Keratinocyte (primary cell): ENCODE measurements around the gene DGKZ. TPM values are rescaled to one million over a fixed set of nuclear protein-coding genes. Genes with fewer than 3 reads are reported as not detected.

Experiments
- DNase-seq: peaks from one replicate; pipeline ENCODE4 v3.0.0-alpha.2; 2011; ENCODE audit warnings: low read depth, missing footprints, low spot score
- FAIRE-seq: peaks from 2 replicates; lab custom pipeline; 2011; peaks lifted over from hg19 to GRCh38; lab: Jason Lieb, UNC
- H2AFZ ChIP-seq: 2 replicates; pipeline ENCODE4 v1.6.0; 2012; ENCODE audit warnings: low read length, control low read depth, inconsistent platforms; ENCODE audit not compliant: control insufficient read depth
- H3K27ac ChIP-seq: 2 replicates; pipeline ENCODE4 v1.5.1; 2011; ENCODE audit warnings: low read length; ENCODE audit not compliant: control insufficient read depth, insufficient read depth
- H3K27me3 ChIP-seq: 3 replicates; pipeline ENCODE4 v1.6.0; 2011; ENCODE audit warnings: low read length; ENCODE audit not compliant: control insufficient read depth, insufficient read depth; ENCODE audit errors: extremely low read depth
- H3K36me3 ChIP-seq, 2 experiments: 2 replicates in 1 of 2; 3 replicates in 1 of 2; pipeline ENCODE4 v1.5.1; 2011; ENCODE audit warnings: low read length in 2 of 2, mild to moderate bottlenecking in 1 of 2; ENCODE audit not compliant: control insufficient read depth in 2 of 2, insufficient read depth in 2 of 2; ENCODE audit errors: extremely low read depth in 1 of 2
- H3K4me1 ChIP-seq: 3 replicates; pipeline ENCODE4 v1.5.1; 2011; ENCODE audit warnings: low read length; ENCODE audit not compliant: control insufficient read depth, insufficient read depth; ENCODE audit errors: extremely low read depth
- H3K4me2 ChIP-seq: 3 replicates; pipeline ENCODE4 v1.6.0; 2011; ENCODE audit warnings: low read depth, low read length; ENCODE audit not compliant: control insufficient read depth, insufficient read depth; ENCODE audit errors: extremely low read depth
- H3K4me3 ChIP-seq, 3 experiments: fragments of 200-600 bp in 1 of 3; sonication (generic) in 1 of 3; 2 replicates in 2 of 3; 3 replicates in 1 of 3; pipeline ENCODE4 v1.5.1; 2011 to 2016; ENCODE audit warnings: low read length in 3 of 3, mild to moderate bottlenecking in 3 of 3, control low read depth in 2 of 3, inconsistent platforms in 1 of 3, low read depth in 1 of 3, mixed read lengths in 1 of 3, mixed run types in 1 of 3, moderate library complexity in 1 of 3; ENCODE audit not compliant: control insufficient read depth in 2 of 3, insufficient read depth in 2 of 3; ENCODE audit errors: extremely low read depth in 1 of 3
- H3K79me2 ChIP-seq: 2 replicates; pipeline ENCODE4 v1.6.0; 2012; ENCODE audit warnings: low read length; ENCODE audit not compliant: control insufficient read depth, insufficient read depth
- H3K9ac ChIP-seq: 3 replicates; pipeline ENCODE4 v1.6.0; 2011; ENCODE audit warnings: low read length; ENCODE audit not compliant: control insufficient read depth, insufficient read depth; ENCODE audit errors: extremely low read depth
- H3K9me1 ChIP-seq: 3 replicates; pipeline ENCODE4 v1.6.0; 2011; ENCODE audit warnings: low read length; ENCODE audit not compliant: control insufficient read depth, insufficient read depth; ENCODE audit errors: extremely low read depth
- H3K9me3 ChIP-seq: 2 replicates; pipeline ENCODE4 v1.5.1; 2012; ENCODE audit warnings: low read depth, low read length; ENCODE audit not compliant: control insufficient read depth
- H4K20me1 ChIP-seq: 3 replicates; pipeline ENCODE4 v1.6.0; 2011; ENCODE audit warnings: low read length; ENCODE audit not compliant: control insufficient read depth, insufficient read depth; ENCODE audit errors: extremely low read depth
- EZH2 ChIP-seq: IDR thresholded peaks from one replicate; pipeline ENCODE4 v1.6.1; 2012; ENCODE audit warnings: inconsistent platforms, mild to moderate bottlenecking, low read length, moderate library complexity
- dilution Hi-C: fragments of 300-500 bp; cut with MboI; formaldehyde crosslinking; loops from one replicate; pipeline ENCODE4 v1.7.0; 2020; ENCODE audit warnings: low sequenced_read_pairs; ENCODE audit not compliant: extremely low pct_ligation_motif_present
- polyA plus RNA-seq, 5 experiments: library from polyadenylated mRNA; depleted of rRNA in 3 of 5; stranded (reverse) in 3 of 5; stranded (forward) in 1 of 5; unstranded in 1 of 5; fragments of >200 nt; gene quantifications; 1 replicate in 1 of 5; 2 replicates in 3 of 5; 3 replicates in 1 of 5; pipeline versions ENCODE4 v1.2.1 to v1.2.3, GENCODE V29; 2011 to 2012; ENCODE audit warnings: missing spikeins in 2 of 5, low read depth in 1 of 5, low replicate concordance in 1 of 5
- TF ChIP-seq, protein P1 (sequence below), 3 experiments: IDR thresholded peaks in 1 of 3; conservative IDR thresholded peaks in 1 of 3; optimal IDR thresholded peaks in 1 of 3; 2 replicates in 2 of 3; 3 replicates in 1 of 3; pipeline versions ENCODE3 to v1.5.1; 2011; ENCODE audit warnings: low read length in 3 of 3, mild to moderate bottlenecking in 3 of 3, moderate library complexity in 2 of 3, control low read depth in 1 of 3, inconsistent platforms in 1 of 3; ENCODE audit not compliant: insufficient read depth in 2 of 3; ENCODE audit errors: extremely low read depth in 1 of 3

The DGKZ gene
- polyA plus RNA-seq, 1 donor (not counting 4 experiments of a cell fraction or from before 2014, with no cell fraction given) = 23.3 TPM

DNA sequence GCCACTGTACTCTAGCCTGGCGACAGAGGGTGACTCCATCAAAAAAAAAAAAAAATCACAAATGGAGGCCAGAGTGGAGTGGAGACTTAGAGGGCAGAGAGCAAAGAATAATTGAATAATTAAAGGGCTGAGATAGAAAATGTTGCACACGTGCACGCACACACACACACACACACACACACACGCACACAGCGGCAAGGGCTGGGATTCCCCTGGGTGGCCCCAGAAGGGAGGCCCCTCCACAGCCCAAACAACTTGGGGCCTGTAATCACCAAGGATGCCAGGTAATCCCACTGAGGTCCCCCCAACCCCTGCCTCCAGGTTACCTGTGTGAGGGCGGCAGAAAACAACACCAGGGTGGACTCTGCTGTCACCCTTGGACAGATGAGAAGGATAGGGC is 12.0 kb upstream of the DGKZ start:
- no peaks in the 10 kb centered on the region for H3K36me3 ChIP-seq
- H3K4me2 ChIP-seq = no peak overlapping the region
- H3K9me1 ChIP-seq = no peaks in the 10 kb centered on the region
- H3K9me3 ChIP-seq = no peaks in the 10 kb centered on the region
- no peak overlapping the region for H3K27ac ChIP-seq
- H3K79me2 ChIP-seq = no peaks in the 10 kb centered on the region
- no peak for DNase-seq
- no peak overlapping the region for H3K4me3 ChIP-seq
- no peak overlapping the region for H2AFZ ChIP-seq
- H3K4me1 ChIP-seq = peaks cover 12% of the 10 kb centered on the region
- FAIRE-seq = no peak
- peaks cover 40% of the 10 kb centered on the region for H3K27me3 ChIP-seq
- dilution Hi-C loops = no loop called here
- no peak for TF ChIP-seq EZH2
- TF ChIP-seq, protein P1, sequence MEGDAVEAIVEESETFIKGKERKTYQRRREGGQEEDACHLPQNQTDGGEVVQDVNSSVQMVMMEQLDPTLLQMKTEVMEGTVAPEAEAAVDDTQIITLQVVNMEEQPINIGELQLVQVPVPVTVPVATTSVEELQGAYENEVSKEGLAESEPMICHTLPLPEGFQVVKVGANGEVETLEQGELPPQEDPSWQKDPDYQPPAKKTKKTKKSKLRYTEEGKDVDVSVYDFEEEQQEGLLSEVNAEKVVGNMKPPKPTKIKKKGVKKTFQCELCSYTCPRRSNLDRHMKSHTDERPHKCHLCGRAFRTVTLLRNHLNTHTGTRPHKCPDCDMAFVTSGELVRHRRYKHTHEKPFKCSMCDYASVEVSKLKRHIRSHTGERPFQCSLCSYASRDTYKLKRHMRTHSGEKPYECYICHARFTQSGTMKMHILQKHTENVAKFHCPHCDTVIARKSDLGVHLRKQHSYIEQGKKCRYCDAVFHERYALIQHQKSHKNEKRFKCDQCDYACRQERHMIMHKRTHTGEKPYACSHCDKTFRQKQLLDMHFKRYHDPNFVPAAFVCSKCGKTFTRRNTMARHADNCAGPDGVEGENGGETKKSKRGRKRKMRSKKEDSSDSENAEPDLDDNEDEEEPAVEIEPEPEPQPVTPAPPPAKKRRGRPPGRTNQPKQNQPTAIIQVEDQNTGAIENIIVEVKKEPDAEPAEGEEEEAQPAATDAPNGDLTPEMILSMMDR (optimal IDR thresholded peaks at IDR 0.05 in 1 of 3, IDR thresholded peaks at IDR 0.05 in 1 of 3, conservative IDR thresholded peaks at IDR 0.05 in 1 of 3; ENCODE audit: extremely low read depth in 1 of 3, insufficient read depth in 2 of 3, low read length in 3 of 3) = no peak
- H4K20me1 ChIP-seq = no peaks in the 10 kb centered on the region
- no peak overlapping the region for H3K9ac ChIP-seq

DNA sequence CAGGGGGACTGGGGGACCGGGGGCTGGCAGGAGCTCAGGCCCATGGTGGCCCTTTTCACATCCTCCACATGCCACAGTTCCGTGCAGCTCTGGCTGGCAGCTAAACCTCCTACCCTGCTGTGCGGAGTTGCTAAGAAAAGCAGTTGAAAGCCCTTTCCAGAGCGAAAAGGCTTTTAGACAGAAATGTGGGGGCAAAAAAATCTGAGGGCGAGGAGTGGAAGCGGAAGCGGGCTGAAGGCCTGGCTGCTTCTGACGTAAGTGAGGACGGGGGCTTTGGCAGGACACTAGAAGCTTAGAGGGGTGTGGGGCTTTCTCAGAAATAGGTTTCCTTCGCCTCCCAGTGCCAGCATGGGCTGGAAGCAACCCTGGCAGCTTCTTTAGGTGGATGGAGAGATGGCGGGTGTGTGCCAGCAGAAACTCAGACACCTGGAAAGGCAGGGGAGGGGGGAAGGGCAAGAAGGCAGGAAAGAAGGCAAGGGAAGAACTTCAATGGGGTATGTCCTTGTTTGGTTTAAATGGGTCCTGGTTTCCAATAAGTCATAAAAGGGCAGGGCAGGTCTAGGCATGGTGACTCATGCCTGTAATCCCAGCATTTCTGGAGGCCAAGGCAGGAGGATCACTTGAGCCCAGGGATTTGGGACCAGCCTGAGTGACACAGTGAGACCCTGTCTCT is 11.2 kb upstream of the DGKZ start:
- Histone ChIP-seq H3K27ac (no peak overlapping the region), H3K4me2 (no peak overlapping the region), H4K20me1 (no peaks in the 10 kb centered on the region), H3K27me3 (peaks cover 33% of the 10 kb centered on the region), H2AFZ (no peak overlapping the region), H3K4me3 (no peak overlapping the region), H3K9me3 (no peaks in the 10 kb centered on the region), H3K9ac (no peak overlapping the region), H3K36me3 (no peaks in the 10 kb centered on the region), H3K79me2 (no peaks in the 10 kb centered on the region), H3K4me1 (peaks cover 12% of the 10 kb centered on the region), H3K9me1 (no peaks in the 10 kb centered on the region)
- TF ChIP-seq, protein P1 (optimal IDR thresholded peaks at IDR 0.05 in 1 of 3, IDR thresholded peaks at IDR 0.05 in 1 of 3, conservative IDR thresholded peaks at IDR 0.05 in 1 of 3; ENCODE audit: extremely low read depth in 1 of 3, insufficient read depth in 2 of 3, low read length in 3 of 3) = no peak
- TF ChIP-seq EZH2 = no peak
- DNase-seq = no peak
- dilution Hi-C loops = no loop called here
- FAIRE-seq = no peak
